Measurements from ENCODE around the gene DDX59. TPM values are rescaled to one million over a fixed set of nuclear protein-coding genes. Genes with fewer than 3 reads are reported as not detected.

The DDX59 gene
- total and polyA plus RNA-seq, 12 donors: 8.4 to 20.5 (median 14.5) TPM

DNA sequence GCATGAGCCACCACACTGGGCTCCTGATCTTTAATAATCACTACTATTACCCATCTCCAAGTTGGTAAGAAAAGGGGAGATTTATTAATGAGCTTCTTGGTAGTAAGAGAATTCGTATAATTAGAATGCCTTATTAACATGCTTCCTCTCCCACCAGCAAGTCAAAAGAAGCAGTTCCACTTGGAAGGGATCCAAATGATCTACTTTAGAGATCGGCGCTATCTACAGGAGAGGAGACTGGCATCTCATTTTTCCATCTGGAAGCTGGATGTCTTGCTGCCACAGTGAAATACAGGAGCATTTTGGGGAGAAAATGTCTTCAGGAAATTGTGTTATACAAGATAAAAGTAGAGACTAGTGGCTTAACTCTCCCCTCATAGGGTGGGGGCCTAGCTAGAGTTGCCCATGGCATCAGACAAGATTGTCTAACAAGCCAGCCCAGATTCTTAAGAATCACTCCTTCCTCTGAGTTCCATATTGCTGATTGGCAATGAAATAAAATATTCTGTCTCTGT is 35.3 kb upstream of the DDX59 start:
- Histone ChIP-seq H3K27me3 (no peaks in the 10 kb centered on the region), H3K9me3 (no peaks in the 10 kb centered on the region), H3K4me3 (no peak overlapping the region), H3K4me1 (no peaks in the 10 kb centered on the region), H3K27ac (no peak overlapping the region), H3K36me3 (no peaks in the 10 kb centered on the region)
- intact Hi-C loops (cut with DNase I): no loop called here
- TF ChIP-seq, protein P1, sequence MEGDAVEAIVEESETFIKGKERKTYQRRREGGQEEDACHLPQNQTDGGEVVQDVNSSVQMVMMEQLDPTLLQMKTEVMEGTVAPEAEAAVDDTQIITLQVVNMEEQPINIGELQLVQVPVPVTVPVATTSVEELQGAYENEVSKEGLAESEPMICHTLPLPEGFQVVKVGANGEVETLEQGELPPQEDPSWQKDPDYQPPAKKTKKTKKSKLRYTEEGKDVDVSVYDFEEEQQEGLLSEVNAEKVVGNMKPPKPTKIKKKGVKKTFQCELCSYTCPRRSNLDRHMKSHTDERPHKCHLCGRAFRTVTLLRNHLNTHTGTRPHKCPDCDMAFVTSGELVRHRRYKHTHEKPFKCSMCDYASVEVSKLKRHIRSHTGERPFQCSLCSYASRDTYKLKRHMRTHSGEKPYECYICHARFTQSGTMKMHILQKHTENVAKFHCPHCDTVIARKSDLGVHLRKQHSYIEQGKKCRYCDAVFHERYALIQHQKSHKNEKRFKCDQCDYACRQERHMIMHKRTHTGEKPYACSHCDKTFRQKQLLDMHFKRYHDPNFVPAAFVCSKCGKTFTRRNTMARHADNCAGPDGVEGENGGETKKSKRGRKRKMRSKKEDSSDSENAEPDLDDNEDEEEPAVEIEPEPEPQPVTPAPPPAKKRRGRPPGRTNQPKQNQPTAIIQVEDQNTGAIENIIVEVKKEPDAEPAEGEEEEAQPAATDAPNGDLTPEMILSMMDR (IDR thresholded peaks at IDR 0.05): no peak
- DNase-seq (no peak), ATAC-seq (no peak)
- WGBS, 2 donors: 63 to 72% methylated on average over 3 of the region's 3 CpGs

DNA sequence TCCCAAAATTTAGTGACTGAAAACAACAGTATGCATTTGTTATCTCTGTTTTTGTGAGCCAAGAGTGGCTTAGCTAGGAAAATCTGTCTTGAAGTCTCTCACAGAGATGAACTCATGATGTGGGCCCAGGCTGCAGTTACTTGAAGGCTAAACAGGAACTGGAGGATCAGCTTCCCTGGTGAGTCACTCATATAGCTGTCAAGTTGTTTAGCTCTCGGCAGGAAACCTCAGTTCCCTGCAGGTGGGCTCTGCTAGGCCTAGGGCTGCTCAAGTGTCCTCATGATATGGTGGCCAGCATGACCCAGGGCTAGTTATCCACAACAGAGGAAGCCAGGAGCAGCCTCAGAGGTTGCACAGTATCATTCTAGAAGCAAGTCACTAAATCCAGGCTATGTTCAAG is 30.2 kb upstream of the DDX59 start:
- intact Hi-C loops (cut with DNase I): no loop called here
- DNase-seq (no peak), ATAC-seq (no peak)
- Histone ChIP-seq H3K27me3 (no peaks in the 10 kb centered on the region), H3K9me3 (peaks cover 0 to 3% (median 0%) of the 10 kb centered on the region in 11 donors), H3K36me3 (no peaks in the 10 kb centered on the region), H3K27ac (no peak overlapping the region), H3K4me1 (no peaks in the 10 kb centered on the region), H3K4me3 (no peak overlapping the region)
- TF ChIP-seq, protein P1 (IDR thresholded peaks at IDR 0.05): no peak
- 60 to 63% methylated on average over 1 of the region's 1 CpG for WGBS, 2 donors

DNA sequence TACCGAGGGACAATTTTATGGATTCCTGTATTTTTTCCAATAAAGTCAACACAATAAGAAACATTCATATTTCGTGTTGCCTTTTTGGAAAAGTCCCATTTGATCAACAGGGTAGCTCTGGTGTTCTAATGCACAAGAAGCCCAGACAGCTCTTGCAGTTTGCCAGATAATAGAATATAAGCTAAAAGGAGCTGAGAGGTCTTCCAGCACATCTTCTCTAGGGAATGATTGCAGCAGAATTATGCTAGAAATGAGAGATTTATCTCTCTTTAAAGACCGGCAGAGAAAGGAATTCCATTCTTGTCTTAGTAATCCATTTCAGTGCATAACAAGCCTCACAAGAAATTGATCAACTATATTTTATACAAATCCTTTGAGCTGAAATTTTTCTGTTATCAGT is 25.0 kb upstream of the DDX59 start:
- DNase-seq (no peak), ATAC-seq (no peak)
- H3K36me3 ChIP-seq: no peaks in the 10 kb centered on the region
- intact Hi-C loops (cut with DNase I): no loop called here
- no peak overlapping the region for H3K27ac ChIP-seq
- no peaks in the 10 kb centered on the region for H3K27me3 ChIP-seq
- H3K9me3 ChIP-seq: peaks cover 0 to 3% (median 0%) of the 10 kb centered on the region in 11 donors
- H3K4me1 ChIP-seq: no peaks in the 10 kb centered on the region
- TF ChIP-seq, protein P1 (IDR thresholded peaks at IDR 0.05): no peak
- 54 to 66% methylated on average over 3 of the region's 3 CpGs for WGBS, 2 donors
- H3K4me3 ChIP-seq: no peak overlapping the region

DNA sequence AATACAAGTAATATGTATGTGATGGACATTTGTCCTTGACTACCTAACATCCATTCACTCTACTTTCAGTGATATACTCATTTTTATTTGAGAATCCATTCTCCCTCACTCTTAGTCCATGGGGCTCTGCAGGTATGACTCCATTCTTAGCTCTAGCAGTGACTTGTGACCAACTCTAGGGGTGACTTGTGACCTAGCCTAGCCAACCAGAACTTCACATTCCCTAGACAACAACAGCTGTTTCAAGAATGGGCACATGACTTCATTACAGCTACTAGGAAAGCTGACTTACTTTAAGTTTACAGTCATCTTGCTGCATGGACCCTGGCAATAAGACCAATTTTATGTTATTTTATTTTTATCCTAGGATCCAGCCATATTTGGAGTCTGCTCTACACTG is 23.6 kb upstream of the DDX59 start:
- Histone ChIP-seq H3K27ac (no peak overlapping the region), H3K9me3 (no peaks in the 10 kb centered on the region), H3K36me3 (no peaks in the 10 kb centered on the region), H3K27me3 (no peaks in the 10 kb centered on the region), H3K4me1 (no peaks in the 10 kb centered on the region), H3K4me3 (no peak overlapping the region)
- DNase-seq (no peak), ATAC-seq (no peak)
- TF ChIP-seq, protein P1 (IDR thresholded peaks at IDR 0.05): no peak
- intact Hi-C loops (cut with DNase I): no loop called here
